ENCODE results near the gene CCNB2.

The CCNB2 gene

DNA sequence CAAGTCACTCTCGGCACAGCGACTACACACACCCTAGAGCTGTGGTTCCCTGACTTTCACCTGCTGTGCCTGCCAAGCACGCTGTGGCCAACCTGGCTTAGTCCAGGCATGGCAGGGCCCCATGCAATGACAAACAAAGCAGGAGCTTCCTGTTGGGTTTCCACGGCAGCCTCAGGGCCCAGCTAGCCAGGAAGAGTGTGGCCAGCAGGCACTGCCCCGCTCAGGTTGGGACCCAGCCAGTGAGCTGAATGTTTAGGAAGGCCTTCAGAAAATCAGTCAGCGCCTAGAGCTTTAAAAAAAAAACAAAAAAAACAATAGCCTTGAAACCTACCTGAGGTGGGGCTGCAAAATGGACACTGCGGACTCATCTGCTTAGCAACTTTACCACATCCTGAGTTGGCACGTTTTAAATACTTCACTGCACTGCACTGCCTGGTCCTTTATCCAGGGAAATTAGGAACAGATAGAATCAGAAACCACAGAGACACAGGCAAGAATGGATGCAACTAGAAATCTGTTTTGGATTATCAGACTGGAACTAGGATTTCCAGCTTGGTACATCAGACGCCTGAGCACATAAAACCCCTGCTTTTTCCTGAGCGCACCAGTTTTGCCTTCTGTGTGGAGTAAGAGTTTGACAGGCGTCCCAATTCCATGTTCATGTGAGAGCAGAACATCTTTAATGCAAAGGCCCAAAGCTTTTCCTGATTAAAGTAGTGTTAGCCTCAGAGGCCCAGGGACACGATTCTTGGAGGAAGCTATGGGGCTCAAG, 65.5 kb downstream of the CCNB2 start:
- no peak for DNase-seq (ENCODE audit: low read depth)
- H3K4me3 ChIP-seq (ENCODE audit: low read depth, low read length): no peak overlapping the region
- TF ChIP-seq, protein P1, sequence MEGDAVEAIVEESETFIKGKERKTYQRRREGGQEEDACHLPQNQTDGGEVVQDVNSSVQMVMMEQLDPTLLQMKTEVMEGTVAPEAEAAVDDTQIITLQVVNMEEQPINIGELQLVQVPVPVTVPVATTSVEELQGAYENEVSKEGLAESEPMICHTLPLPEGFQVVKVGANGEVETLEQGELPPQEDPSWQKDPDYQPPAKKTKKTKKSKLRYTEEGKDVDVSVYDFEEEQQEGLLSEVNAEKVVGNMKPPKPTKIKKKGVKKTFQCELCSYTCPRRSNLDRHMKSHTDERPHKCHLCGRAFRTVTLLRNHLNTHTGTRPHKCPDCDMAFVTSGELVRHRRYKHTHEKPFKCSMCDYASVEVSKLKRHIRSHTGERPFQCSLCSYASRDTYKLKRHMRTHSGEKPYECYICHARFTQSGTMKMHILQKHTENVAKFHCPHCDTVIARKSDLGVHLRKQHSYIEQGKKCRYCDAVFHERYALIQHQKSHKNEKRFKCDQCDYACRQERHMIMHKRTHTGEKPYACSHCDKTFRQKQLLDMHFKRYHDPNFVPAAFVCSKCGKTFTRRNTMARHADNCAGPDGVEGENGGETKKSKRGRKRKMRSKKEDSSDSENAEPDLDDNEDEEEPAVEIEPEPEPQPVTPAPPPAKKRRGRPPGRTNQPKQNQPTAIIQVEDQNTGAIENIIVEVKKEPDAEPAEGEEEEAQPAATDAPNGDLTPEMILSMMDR (IDR thresholded peaks at IDR 0.05; ENCODE audit: insufficient read depth, low read depth, low read length, missing control alignments): no peak

DNA sequence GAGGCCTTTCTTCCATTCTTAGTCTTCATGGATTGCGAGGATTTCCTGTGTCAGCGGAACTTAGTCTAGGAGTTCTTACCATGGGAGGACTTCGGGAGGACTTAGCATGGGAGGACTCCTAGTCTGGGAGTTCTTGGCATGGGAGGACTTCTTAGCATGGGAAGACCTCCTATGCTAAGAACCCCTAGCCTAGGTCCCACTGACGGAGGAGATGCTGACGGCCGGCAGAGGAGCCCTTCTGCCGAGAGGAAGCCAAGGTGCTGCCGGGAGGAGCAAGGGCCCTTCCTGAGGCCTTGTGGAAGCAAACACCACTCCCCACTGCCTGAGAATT, 66.1 kb downstream of the CCNB2 start:
- DNase-seq (ENCODE audit: low read depth): no peak
- no peak overlapping the region for H3K4me3 ChIP-seq (ENCODE audit: low read depth, low read length)
- TF ChIP-seq, protein P1 (IDR thresholded peaks at IDR 0.05; ENCODE audit: insufficient read depth, low read depth, low read length, missing control alignments): no peak

DNA sequence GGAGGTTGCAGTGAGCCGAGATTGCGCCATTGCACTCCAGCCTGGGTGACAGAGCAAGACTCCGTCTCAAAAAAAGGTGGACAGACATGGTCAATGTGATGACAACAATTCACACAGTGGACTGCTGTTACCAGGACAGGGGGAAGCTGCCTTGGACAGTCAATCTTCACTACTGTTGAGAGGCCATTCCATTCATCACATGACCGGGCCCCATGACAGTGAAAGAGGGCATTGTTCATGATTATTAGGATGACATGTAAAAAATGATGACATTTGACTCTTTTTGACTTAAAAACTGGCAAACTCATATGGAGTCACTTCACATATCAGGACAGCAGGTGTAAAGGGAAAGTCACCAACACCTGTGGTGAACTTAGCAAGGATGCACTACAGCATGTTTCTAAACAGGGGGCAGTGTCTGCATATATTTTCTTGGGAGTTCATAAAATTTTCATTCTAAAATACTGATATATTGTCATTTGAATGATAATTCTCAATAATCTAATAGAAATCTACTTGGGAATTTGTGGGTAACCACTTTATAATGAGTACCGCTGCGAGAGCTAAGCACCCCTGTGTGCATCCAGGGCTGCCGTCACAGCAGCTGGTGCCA, 67.4 kb downstream of the CCNB2 start:
- no peak for DNase-seq (ENCODE audit: low read depth)
- no peak overlapping the region for H3K4me3 ChIP-seq (ENCODE audit: low read depth, low read length)
- TF ChIP-seq, protein P1 (IDR thresholded peaks at IDR 0.05; ENCODE audit: insufficient read depth, low read depth, low read length, missing control alignments): no peak

DNA sequence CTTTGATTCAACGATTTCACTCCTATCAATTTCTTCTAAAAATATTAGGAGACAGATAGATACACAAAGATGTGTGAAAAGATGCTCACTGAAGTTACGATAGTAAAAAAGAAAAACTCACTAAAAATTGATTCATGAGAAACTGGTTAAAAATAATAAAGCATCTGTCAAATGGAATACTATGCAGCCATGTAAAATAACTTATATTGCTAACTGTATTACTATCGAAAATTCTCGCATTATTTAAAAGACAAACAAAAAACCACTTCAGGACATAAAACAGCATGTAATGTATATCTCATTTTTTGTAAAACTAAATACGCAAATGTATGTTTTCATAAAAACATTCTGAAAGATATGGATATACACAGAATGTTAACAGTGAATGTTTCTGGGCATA, 68.2 kb downstream of the CCNB2 start:
- no peak for DNase-seq (ENCODE audit: low read depth)
- TF ChIP-seq, protein P1 (IDR thresholded peaks at IDR 0.05; ENCODE audit: insufficient read depth, low read depth, low read length, missing control alignments): no peak
- H3K4me3 ChIP-seq (ENCODE audit: low read depth, low read length): no peak overlapping the region

DNA sequence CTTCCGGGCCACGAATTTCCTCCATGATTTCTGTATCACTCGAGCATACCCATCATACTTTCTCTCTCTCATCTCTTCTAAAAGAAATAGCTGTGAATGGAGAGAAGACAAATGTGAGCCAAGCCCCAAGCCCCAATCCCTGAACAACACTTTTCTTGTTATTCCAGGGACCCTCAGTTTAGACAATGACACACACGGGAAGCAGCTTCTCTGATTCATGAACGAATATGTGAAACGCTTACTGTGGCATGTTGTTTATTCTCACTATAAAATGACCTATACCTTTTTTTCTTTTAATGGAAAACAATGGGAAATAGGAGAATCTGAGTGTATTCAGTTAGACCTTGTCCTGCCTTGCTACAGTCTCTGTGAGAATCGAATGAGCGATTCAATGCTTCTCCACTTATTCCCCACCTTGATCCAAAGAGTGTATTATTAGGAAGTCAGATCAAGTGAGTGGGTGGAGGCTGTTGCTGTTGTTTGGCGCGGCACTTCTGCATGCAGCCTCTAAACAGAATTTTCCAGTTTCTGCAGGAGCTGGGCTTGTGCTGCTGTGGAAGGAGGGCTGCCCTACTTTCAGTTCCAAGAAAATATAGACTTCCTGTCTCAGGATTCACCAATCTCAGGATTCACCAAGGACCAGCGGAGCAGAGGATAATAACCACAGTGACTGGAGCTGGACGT, 69.3 kb downstream of the CCNB2 start:
- no peak for DNase-seq (ENCODE audit: low read depth)
- TF ChIP-seq, protein P1 (IDR thresholded peaks at IDR 0.05; ENCODE audit: insufficient read depth, low read depth, low read length, missing control alignments): no peak
- no peak overlapping the region for H3K4me3 ChIP-seq (ENCODE audit: low read depth, low read length)
